GM18951 (cell line): Measurements from ENCODE around the gene CLASP2.

ENCODE experiments used
- POLR2A ChIP-seq: IDR thresholded peaks from 4 replicates; pipeline ENCODE4 v1.6.1; 2011; ENCODE audit warnings: mild to moderate bottlenecking; ENCODE audit not compliant: insufficient read length, insufficient read depth; ENCODE audit errors: extremely low read depth
- in situ Hi-C: fragments of 300-500 bp; cut with MboI; formaldehyde crosslinking; loops from one replicate; pipeline ENCODE4 v1.12.0; 2022; ENCODE audit warnings: low sequenced_read_pairs, mixed read lengths, inconsistent platforms; ENCODE audit not compliant: unreplicated experiment

The CLASP2 gene

GRCh38 chr3:33639889-33640288 lies 78.2 kb downstream of the CLASP2 start:
- TF ChIP-seq POLR2A: no peak
- in situ Hi-C loops: loop anchor here (10.0 kb wide), 1 partner anchor 145 kb away; no protein-coding TSS in a partner anchor

DNA sequence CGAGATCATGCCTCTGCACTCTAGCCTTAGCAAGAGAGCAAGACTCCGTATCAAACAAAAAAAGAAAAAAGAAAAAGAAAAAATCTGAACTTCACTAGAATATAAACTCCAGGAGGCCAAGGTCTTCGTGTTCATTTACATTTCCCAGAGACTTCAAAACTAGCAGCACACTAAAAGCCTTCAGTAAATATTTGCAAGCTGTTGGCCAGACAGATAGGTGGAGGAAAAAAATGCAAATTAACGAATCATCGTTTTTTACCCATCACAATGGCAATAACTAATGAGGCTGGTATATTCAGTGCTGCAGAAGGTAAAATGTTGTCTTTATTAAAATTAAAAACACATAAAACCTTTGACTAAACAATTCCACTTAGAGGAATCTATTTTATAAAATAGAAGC lies 80.6 kb downstream of the CLASP2 start:
- TF ChIP-seq POLR2A: no peak
- in situ Hi-C loops: loop anchor here (10.0 kb wide), 1 partner anchor 147 kb away; no protein-coding TSS in a partner anchor

GRCh38 chr3:33636125-33636850 lies 81.8 kb downstream of the CLASP2 start:
- in situ Hi-C loops: loop anchor here (10.0 kb wide), 1 partner anchor 149 kb away; no protein-coding TSS in a partner anchor
- TF ChIP-seq POLR2A: no peak

- in situ Hi-C loops: loop anchor here (10.0 kb wide), 1 partner anchor 151 kb away; no protein-coding TSS in a partner anchor
These were observed 83.8 kb downstream of the CLASP2 start for GRCh38 chr3:33634262-33634661.

GRCh38 chr3:33629219-33629618 lies 88.8 kb downstream of the CLASP2 start:
- no peak for TF ChIP-seq POLR2A
- in situ Hi-C loops: no loop called here

More at GRCh38 chr3:33634262-33634661, 83.8 kb downstream of the CLASP2 start:
- TF ChIP-seq POLR2A: no peak

- in situ Hi-C loops: no loop called here
- TF ChIP-seq POLR2A: no peak
These were observed 93.3 kb downstream of the CLASP2 start for GRCh38 chr3:33624756-33625155.

DNA sequence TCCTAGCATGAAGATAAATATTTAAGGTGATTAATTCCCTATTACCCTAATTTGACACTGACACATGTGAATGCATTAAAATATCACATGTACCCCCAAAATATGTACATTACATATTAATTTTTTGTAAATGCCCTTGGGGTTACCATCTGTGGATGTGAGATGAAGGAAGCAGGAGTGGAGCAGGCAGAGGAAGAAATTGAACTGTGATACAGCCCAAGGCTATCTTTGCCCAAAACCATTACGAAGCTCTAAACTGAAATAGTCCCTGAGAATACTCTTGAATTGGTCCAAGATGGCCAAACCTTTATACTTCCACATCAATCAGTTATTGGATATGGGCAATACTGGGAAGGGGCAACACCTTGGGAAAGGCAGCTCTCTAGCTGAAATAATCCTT lies 105.0 kb downstream of the CLASP2 start:
- TF ChIP-seq POLR2A: no peak
- in situ Hi-C loops: no loop called here

- in situ Hi-C loops: no loop called here
- no peak for TF ChIP-seq POLR2A
These were observed 105.4 kb downstream of the CLASP2 start for GRCh38 chr3:33612607-33613006.

DNA sequence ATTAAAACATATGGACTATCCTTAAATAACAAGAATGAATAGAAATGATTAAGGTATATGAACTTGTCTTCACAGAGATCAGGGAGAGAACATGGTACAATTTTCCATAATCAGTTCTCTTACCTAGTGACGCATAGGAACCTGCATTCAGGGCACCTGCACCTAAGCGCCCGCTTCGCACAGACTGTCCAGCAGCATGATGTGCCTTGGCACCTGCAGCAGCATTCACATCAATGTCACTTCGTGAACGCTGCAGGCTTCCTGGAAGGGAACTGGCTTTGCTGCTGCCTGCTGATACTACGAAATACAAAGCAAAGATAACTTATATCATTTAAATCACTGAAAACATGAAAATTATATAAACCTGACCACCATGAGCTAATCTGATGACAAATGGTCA lies 115.2 kb downstream of the CLASP2 start:
- TF ChIP-seq POLR2A: no peak
- in situ Hi-C loops: no loop called here

- TF ChIP-seq POLR2A: no peak
- in situ Hi-C loops: no loop called here
These were observed 120.8 kb downstream of the CLASP2 start for GRCh38 chr3:33597257-33597689.

DNA sequence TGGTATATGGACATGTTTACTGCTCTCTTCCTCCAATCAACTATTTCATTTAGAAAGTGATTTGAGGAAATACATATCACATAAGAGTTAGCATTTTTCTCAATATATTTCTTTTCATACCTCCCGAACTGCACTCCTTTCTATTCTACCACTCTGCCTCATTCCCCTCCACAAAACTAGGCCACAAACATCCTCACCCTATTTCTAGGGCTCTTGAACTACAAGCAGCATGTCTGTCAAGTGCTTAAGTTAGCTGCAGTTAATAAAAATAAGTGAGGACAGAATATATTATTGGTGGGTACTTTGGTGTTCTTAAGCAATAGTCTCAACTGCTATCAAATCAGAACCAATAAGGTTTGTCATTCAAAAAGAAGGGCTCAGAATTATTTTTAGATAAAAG lies 125.1 kb downstream of the CLASP2 start:
- in situ Hi-C loops: no loop called here
- TF ChIP-seq POLR2A: no peak

GRCh38 chr3:33590541-33590940 lies 127.5 kb downstream of the CLASP2 start:
- in situ Hi-C loops: no loop called here
- TF ChIP-seq POLR2A: no peak

DNA sequence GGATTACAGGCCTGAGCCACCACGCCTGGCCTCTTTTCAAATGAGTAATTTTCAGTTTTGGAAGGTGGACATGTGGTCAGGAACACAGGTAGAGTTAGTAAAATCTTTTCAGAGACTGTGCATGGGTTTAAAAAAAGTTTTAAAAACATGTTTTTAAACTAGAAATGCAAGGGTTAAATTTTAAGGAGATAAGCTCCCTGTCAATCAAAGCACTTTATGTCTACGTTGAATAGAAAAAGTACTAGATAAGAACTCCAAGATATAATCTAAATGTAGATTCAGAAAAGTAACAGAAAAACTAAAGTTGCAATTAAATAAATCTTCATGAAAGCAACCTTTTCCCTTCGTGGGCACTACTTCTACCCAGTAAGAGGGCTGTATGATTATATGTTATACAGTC lies 131.7 kb downstream of the CLASP2 start:
- in situ Hi-C loops: no loop called here
- TF ChIP-seq POLR2A: no peak

DNA sequence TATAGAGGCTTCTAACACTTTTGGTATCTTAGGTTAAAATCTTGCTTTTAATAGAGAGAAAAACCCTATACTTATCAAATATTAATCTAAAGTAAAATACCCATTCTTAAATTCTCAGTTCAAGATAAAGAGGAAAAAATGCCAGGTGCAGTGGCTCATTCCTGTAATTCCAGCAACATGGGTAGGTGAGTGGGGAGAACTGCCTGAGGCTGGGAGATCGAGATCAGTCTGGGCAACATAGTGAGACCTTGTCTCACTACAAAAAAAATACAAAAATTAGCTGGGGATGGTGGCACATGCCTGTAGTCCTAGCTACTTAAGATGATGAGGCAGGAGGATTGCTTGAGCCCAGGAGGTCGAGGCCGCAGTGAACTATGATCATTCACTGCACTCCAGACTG lies 135.8 kb downstream of the CLASP2 start:
- in situ Hi-C loops: no loop called here

More for the DNA sequence above, 135.8 kb downstream of the CLASP2 start:
- TF ChIP-seq POLR2A: no peak
